C4-2B (cell line): ENCODE measurements around the gene C1orf21.

Experiments
- CTCF ChIP-seq: fragments of 450-650 bp; conservative IDR thresholded peaks from 2 replicates; pipeline ENCODE4 v1.5.1; 2017; ENCODE audit warnings: mild to moderate bottlenecking
- ZFX ChIP-seq: fragments of 450-650 bp; IDR thresholded peaks from 2 replicates; pipeline ENCODE4 v1.6.1; 2017

- no peak for TF ChIP-seq CTCF
- no peak for TF ChIP-seq ZFX
Measured at GRCh38 chr1:184530226-184530625, 143.4 kb downstream of the C1orf21 start.
